K562 (cell line): ENCODE measurements around the gene AGPAT2. TPM values are rescaled to one million over a fixed set of nuclear protein-coding genes. Genes with fewer than 3 reads are reported as not detected.
A peak's percentile ranks its signal among the peaks of the same experiment; 100 is the strongest.

Experiments
- ARID3B ChIP-seq: fragments of 250-450 bp; sonication (Bioruptor Pico); IDR thresholded peaks from 2 replicates; pipeline ENCODE4 v1.4.0; 2020; ENCODE audit warnings: borderline replicate concordance
- COPS2 ChIP-seq: fragments of 450-650 bp; conservative IDR thresholded peaks from 2 replicates; pipeline ENCODE4 v1.6.1; 2016; ENCODE audit warnings: mild to moderate bottlenecking, moderate library complexity
- E2F1 ChIP-seq: sonication (generic); formaldehyde crosslinking; IDR thresholded peaks from 2 replicates; pipeline ENCODE4 v1.8.1; 2023; ENCODE audit warnings: mild to moderate bottlenecking, missing genetic modification reagents, moderate library complexity
- HOMEZ ChIP-seq: fragments of 250-450 bp; sonication (Bioruptor Pico); IDR thresholded peaks from 2 replicates; pipeline ENCODE4 v1.4.0; 2020; ENCODE audit warnings: mild to moderate bottlenecking, moderate library complexity
- KDM4B ChIP-seq, 2 experiments: fragments of 450-650 bp in 1 of 2; sonication (generic) in 1 of 2; IDR thresholded peaks; 2 replicates each; pipeline ENCODE4 v1.6.1; 2016 to 2017; ENCODE audit warnings: borderline replicate concordance in 2 of 2, antibody characterized with exemption in 1 of 2, low read depth in 1 of 2, mild to moderate bottlenecking in 1 of 2
- KLF16 ChIP-seq: IDR thresholded peaks from 2 replicates; pipeline ENCODE4 v1.6.1; 2016; ENCODE audit warnings: antibody characterized with exemption
- POLR2G ChIP-seq: fragments of 200-400 bp; formaldehyde crosslinking; IDR thresholded peaks from 2 replicates; pipeline ENCODE4 v1.6.1; 2017; ENCODE audit warnings: low read depth, mild to moderate bottlenecking, antibody characterized with exemption, low read length, moderate library complexity
- RBM22 ChIP-seq: fragments of 200-400 bp; formaldehyde crosslinking; IDR thresholded peaks from 2 replicates; pipeline ENCODE4 v1.6.1; 2018; ENCODE audit warnings: low read length, low read depth; ENCODE audit not compliant: poor library complexity, severe bottlenecking
- RUNX1 ChIP-seq: sonication (generic); IDR thresholded peaks from 2 replicates; pipeline ENCODE4 v1.6.1; 2016; ENCODE audit warnings: antibody characterized with exemption, low read depth
- SAP30 ChIP-seq: fragments of 200-600 bp; sonication (generic); IDR thresholded peaks from 2 replicates; pipeline ENCODE4 v1.6.1; 2012; ENCODE audit warnings: borderline replicate concordance, low read depth, mild to moderate bottlenecking, moderate library complexity, low read length, control low read depth, inconsistent platforms; ENCODE audit not compliant: insufficient read depth, poor library complexity, severe bottlenecking
- THRA ChIP-seq: fragments of 450-650 bp; IDR thresholded peaks from 2 replicates; pipeline ENCODE4 v1.6.1; 2017; ENCODE audit warnings: mild to moderate bottlenecking, moderate library complexity
- XRCC3 ChIP-seq: fragments of 450-650 bp; IDR thresholded peaks from 2 replicates; pipeline ENCODE4 v1.6.1; 2017; ENCODE audit warnings: mild to moderate bottlenecking, moderate library complexity
- ZBTB49 ChIP-seq: sonication (generic); formaldehyde crosslinking; IDR thresholded peaks from 2 replicates; pipeline ENCODE4 v1.8.0; 2022; ENCODE audit warnings: missing genetic modification reagents, mild to moderate bottlenecking, borderline replicate concordance
- ZBTB8A ChIP-seq: fragments of 450-650 bp; IDR thresholded peaks from 2 replicates; pipeline ENCODE4 v1.6.1; 2018; ENCODE audit warnings: mild to moderate bottlenecking, moderate library complexity; ENCODE audit not compliant: partially characterized antibody
- ZNF175 ChIP-seq: fragments of 200-800 bp; sonication (Bioruptor generic); IDR thresholded peaks from 2 replicates; pipeline ENCODE4 v1.6.1; 2016; ENCODE audit warnings: low read depth, mild to moderate bottlenecking, missing genetic modification characterization, missing compliant biosample characterization
- ZNF212 ChIP-seq: fragments of 450-650 bp; formaldehyde crosslinking; IDR thresholded peaks from 2 replicates; pipeline ENCODE4 v1.4.0; 2020; ENCODE audit warnings: mild to moderate bottlenecking
- ZNF217 ChIP-seq: sonication (generic); formaldehyde crosslinking; IDR thresholded peaks from 2 replicates; pipeline ENCODE4 v1.8.0; 2022; ENCODE audit warnings: mild to moderate bottlenecking, missing genetic modification reagents
- ZNF274 ChIP-seq: IDR thresholded peaks from 2 replicates; pipeline ENCODE4 v1.6.1; 2011; ENCODE audit warnings: low read depth, mild to moderate bottlenecking, low read length, moderate library complexity, borderline replicate concordance
- ZSCAN32 ChIP-seq: fragments of 450-650 bp; formaldehyde crosslinking; IDR thresholded peaks from 2 replicates; pipeline ENCODE4 v1.4.0; 2020; ENCODE audit warnings: mild to moderate bottlenecking, moderate library complexity
- polyA plus RNA-seq, 8 experiments: library from polyadenylated mRNA; depleted of rRNA in 4 of 8; stranded (reverse) in 5 of 8; unstranded in 3 of 8; fragments of >200 nt; fragmentation: Nextera tagmentation in 2 of 8; fragmentation: Illumina TruSeq in 1 of 8; extraction: Ambion mirVana in 2 of 8; extraction: Trizol in 1 of 8; gene quantifications; 2 replicates each; pipeline versions ENCODE4 v1.2.1 to v1.2.3, GENCODE V29; 2011 to 2014; ENCODE audit warnings: inconsistent platforms in 1 of 8, missing spikeins in 1 of 8
- total RNA-seq, 7 experiments: library from RNA; depleted of rRNA in 6 of 7; stranded (reverse); fragments of >200 nt in 6 of 7; fragmentation: Illumina TruSeq in 2 of 7; extraction: Trizol in 2 of 7; gene quantifications; 2 replicates each; pipeline versions ENCODE4 v1.2.1 to v1.2.3, GENCODE V29; 2011 to 2021; ENCODE audit warnings: low replicate concordance in 1 of 7

Gene AGPAT2
- total and polyA plus RNA-seq, 9 of the 15 experiments (the other 6 are each of a cell fraction or from before 2014, with no cell fraction given): 0.13 to 54.5 (median 23.9) TPM

- TF ChIP-seq E2F1 (CRISPR knock-in tag) (0 out of 2 replicates have a peak, but pooled peaks have one; percentile 27), ARID3B (CRISPR knock-in tag) (no peak), SAP30 (no peak), KLF16 (no peak), POLR2G (peak; percentile 82), ZNF217 (CRISPR knock-in tag) (no peak), XRCC3 (no peak), KDM4B (IDR thresholded peaks at IDR 0.05; ENCODE audit: borderline replicate concordance in 2 of 2, low read depth in 1 of 2) (no peak), ZBTB49 (CRISPR knock-in tag) (no peak), HOMEZ (CRISPR knock-in tag) (no peak), ZSCAN32 (CRISPR knock-in tag) (no peak), ZNF175 (CRISPR knock-in tag) (no peak), ZNF212 (no peak), RUNX1 (0 out of 2 replicates have a peak, but pooled peaks have one; percentile 77), THRA (no peak), ZNF274 (no peak), RBM22 (peak; percentile 96), ZBTB8A (no peak), COPS2 (no peak)
Measured at GRCh38 chr9:136673975-136674785, 13.1 kb downstream of the AGPAT2 start (continued).
